GM12872 (cell line): ENCODE measurements around the gene UBTD1.

Experiments used
- CTCF ChIP-seq: IDR thresholded peaks from 3 replicates; pipeline ENCODE4 v1.5.1; 2011; ENCODE audit warnings: low read depth, mild to moderate bottlenecking, low read length, moderate library complexity; ENCODE audit not compliant: insufficient read depth

The UBTD1 gene

GRCh38 chr10:97517778-97518300 is 19.1 kb downstream of the UBTD1 start:
- no peak for TF ChIP-seq CTCF

- no peak for TF ChIP-seq CTCF
These were observed 19.7 kb downstream of the UBTD1 start for GRCh38 chr10:97518301-97519043.

GRCh38 chr10:97519342-97519741 is 20.6 kb downstream of the UBTD1 start:
- TF ChIP-seq CTCF, result no peak

GRCh38 chr10:97520520-97520919 is 21.8 kb downstream of the UBTD1 start:
- TF ChIP-seq CTCF, result no peak

- no peak for TF ChIP-seq CTCF
These were observed 22.4 kb downstream of the UBTD1 start for GRCh38 chr10:97520978-97521761.

- no peak for TF ChIP-seq CTCF
These were observed 23.3 kb downstream of the UBTD1 start for GRCh38 chr10:97522071-97522470.

GRCh38 chr10:97522937-97523336 is 24.2 kb downstream of the UBTD1 start:
- TF ChIP-seq CTCF, result no peak
